AG09309 (cell line): ENCODE measurements around the gene BMPR1A.

Source experiments
- DNase-seq: peaks from one replicate; pipeline ENCODE4 v3.0.0-alpha.2; 2010; ENCODE audit warnings: low read depth
- H3K4me3 ChIP-seq: 2 replicates; pipeline ENCODE4 v1.5.1; 2011; ENCODE audit warnings: mild to moderate bottlenecking, low read depth, low read length, moderate library complexity; ENCODE audit not compliant: control insufficient read depth
- TF ChIP-seq, protein P1 (sequence below): IDR thresholded peaks from 2 replicates; pipeline ENCODE4 v1.5.1; 2011; ENCODE audit warnings: mild to moderate bottlenecking, low read depth, low read length, inconsistent platforms; ENCODE audit not compliant: insufficient read depth, control insufficient read depth; ENCODE audit errors: missing control alignments

The BMPR1A gene

DNA sequence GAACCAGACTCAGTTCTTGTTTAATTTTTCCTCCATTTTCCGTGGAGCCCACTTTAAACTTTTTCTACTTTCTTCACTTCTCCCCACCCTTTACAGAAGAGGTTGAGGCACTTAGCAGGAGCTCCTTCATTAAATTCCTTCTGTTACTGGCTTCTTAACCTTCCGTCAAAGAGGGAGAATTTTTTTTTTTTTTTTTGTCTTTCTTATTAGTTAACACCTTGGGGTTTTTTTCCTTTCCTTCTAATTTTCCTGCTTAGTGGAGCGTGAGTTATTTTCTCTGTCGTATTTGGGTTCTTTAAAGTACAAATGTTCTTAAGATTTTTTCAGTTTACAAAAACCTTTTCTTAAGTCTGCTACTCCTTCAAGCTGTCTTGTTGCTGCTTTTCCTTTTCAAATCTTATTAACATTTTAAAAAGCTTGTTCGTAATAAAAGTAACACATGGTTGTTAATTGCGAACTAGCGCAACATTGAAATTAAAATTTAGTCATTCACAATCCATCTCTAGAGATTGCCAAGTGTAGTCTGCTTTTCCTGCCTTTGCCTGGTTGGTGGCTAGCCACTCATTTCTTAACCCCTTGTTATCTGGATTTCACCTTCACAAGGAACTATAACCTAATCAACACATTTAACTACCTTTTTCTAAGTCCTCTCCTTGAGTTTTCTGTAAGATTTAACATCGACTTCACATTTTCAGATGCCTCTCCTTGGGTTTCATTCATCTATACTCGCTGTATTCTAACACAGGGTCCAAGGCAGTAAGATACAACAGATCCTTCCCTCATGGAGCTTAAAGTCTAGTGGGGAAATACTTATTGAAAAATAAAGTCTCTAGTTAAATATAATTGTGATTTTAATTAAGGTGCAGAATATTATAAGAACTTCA is 2.0 kb downstream of the BMPR1A start:
- no peak for DNase-seq
- peak overlapping the region; percentile 94 for H3K4me3 ChIP-seq
- TF ChIP-seq, protein P1, sequence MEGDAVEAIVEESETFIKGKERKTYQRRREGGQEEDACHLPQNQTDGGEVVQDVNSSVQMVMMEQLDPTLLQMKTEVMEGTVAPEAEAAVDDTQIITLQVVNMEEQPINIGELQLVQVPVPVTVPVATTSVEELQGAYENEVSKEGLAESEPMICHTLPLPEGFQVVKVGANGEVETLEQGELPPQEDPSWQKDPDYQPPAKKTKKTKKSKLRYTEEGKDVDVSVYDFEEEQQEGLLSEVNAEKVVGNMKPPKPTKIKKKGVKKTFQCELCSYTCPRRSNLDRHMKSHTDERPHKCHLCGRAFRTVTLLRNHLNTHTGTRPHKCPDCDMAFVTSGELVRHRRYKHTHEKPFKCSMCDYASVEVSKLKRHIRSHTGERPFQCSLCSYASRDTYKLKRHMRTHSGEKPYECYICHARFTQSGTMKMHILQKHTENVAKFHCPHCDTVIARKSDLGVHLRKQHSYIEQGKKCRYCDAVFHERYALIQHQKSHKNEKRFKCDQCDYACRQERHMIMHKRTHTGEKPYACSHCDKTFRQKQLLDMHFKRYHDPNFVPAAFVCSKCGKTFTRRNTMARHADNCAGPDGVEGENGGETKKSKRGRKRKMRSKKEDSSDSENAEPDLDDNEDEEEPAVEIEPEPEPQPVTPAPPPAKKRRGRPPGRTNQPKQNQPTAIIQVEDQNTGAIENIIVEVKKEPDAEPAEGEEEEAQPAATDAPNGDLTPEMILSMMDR: no peak

DNA sequence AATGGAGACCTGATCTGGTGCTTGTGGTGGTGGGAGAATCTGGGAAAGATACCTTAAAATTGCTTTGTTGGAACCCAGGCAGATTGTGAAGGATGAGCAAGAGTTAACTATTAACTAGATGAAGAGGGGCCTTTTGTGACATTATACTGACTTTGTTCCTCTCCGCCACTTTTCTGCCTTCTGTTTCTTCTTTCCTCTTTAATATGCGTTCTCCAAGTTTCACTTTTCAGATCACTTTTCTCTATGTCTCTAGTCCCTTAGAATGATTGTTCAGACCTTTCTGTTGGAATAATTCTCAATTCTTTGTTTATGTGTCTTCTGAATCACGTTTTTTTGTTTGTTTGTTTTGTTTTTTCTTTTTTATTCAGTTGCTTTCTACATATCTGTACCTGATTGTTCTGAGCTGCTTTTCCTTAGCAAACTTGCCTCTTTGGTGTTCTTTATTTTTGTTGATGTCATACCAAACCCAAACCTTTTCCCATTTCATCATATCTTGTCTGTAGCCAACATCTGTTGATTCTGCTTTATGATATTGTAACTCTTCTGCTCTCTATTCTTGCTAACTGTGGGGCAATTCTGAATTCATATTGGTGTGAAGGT is 2.8 kb downstream of the BMPR1A start:
- TF ChIP-seq, protein P1: no peak
- H3K4me3 ChIP-seq: no peak overlapping the region; the same call in 1 of the 2 replicates
- no peak for DNase-seq

DNA sequence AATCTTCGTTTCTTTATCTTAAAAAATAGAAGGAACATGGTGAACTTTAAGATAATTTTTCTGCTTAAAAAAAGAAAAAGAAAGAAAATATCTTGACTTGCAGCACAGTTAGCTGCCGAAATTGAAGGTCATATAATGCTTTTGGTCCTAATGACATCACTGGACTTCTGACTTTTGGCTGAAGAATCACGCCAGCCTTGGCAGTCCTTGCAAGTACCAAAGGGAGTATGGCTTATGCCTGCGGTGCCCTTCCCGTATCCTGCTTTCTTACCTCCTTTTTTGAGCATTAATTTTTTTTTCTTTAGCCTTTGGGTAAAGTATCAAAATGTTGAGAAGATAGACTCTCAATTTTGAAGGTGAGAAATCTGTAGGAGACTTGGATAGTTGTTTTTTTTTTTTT is 7.0 kb downstream of the BMPR1A start:
- TF ChIP-seq, protein P1: no peak
- no peak overlapping the region for H3K4me3 ChIP-seq
- DNase-seq: no peak

DNA sequence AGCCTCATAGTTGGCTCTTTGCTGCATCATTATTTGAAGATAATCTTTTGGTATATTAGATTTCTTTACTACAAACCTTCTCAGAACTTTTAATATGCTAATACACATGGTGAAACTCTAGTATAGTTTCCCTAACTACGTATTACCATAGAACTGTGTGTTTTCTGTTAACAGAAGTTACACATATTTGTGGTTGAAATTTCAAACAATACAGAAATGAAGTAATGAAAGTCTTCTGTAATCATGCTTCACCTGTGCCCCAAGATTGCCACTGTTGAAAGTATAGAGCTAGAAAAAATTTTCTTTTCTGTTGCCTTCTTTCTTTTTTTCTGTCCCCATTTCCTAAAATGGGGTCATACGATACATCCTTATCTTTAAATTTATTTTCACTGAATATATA is 9.1 kb downstream of the BMPR1A start:
- TF ChIP-seq, protein P1: no peak
- DNase-seq: no peak
- no peak overlapping the region for H3K4me3 ChIP-seq

DNA sequence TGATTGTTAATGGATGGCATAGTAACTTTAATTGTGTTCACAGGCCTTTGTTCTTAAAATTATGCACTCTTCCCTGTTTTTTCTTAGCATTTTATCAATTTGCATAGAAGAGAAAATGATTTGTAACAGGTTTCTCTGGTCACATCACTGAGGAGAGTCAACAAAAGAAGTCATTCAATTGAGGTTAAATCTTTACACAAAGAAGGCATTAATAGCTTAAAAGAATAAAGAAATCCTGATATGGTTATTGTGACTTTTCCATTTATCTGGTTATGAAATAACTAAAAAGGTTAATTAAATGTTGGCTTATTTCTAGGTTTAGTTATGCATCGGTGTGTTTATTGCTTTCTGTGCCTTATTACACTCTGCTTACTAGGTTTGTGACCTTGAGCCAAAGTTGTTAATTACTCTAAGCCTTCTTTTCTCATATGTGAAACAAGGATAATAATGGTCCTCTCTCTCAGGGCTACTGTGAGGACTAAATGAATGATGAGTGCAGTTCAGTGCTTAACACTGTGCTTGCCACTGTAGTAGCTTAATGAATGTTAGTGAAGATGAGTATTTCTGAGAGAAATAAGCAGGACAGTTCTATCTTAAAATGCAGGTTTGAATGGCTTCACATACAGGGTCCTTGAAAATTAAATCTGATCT is 12.1 kb downstream of the BMPR1A start:
- TF ChIP-seq, protein P1: no peak
- no peak for DNase-seq
- H3K4me3 ChIP-seq: no peak overlapping the region

DNA sequence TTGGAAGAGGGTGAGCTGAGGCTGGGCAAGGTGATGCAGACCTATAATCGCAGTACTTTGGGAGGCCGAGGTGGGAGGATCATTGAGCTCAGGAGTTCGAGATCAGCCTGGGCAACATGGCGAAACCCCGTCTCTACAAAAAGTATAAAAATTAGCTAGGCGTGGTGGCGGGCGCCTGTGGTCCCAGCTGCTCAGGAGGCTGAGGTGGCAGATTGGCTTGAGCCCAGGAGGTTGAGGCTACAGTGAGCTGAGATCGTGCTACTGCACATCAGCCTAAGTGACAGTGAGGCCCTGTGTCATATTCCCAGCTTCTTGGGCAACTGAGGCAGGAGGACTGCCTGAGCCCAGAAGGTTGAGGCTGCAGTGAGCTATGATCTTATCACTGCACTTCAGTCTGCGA is 13.6 kb downstream of the BMPR1A start:
- H3K4me3 ChIP-seq: no peak overlapping the region
- TF ChIP-seq, protein P1: no peak

More for the DNA sequence above, 13.6 kb downstream of the BMPR1A start:
- DNase-seq: no peak
